CD4-positive, alpha-beta T cell treated with Interleukin-10 for 1 hour (primary cell): ENCODE measurements around the gene ZNF438.
"Not testable (repeated sequence)": the region's sequence is repeated elsewhere in the genome, so short reads cannot be mapped to it uniquely, and the experiment has no call there.

Source experiments
- DNase-seq: peaks from one replicate; pipeline ENCODE4 v3.0.0-alpha.2; 2020

Gene ZNF438

GRCh38 chr10:30984563-30985328 lies 46.9 kb downstream of the ZNF438 start:
- no peak for DNase-seq

DNA sequence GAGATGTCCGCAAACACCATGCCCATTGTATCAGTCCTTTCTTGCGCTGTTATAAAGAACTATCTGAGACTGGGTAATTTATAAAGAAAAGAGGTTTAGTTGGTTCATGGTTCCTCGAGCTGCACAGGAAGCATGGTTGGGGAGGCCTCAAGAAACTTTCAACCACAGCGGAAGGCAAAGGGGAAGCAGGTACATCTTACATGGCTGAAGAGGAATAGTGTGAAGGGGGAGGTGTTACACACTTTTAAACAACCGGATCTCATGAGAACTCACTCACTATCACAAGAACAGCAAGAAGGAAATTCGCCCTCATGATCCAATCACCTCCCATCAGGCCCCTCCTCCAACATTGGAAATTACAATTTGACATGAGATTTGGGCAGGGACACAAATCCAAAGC lies 48.5 kb downstream of the ZNF438 start:
- DNase-seq, result not testable (repeated sequence)

DNA sequence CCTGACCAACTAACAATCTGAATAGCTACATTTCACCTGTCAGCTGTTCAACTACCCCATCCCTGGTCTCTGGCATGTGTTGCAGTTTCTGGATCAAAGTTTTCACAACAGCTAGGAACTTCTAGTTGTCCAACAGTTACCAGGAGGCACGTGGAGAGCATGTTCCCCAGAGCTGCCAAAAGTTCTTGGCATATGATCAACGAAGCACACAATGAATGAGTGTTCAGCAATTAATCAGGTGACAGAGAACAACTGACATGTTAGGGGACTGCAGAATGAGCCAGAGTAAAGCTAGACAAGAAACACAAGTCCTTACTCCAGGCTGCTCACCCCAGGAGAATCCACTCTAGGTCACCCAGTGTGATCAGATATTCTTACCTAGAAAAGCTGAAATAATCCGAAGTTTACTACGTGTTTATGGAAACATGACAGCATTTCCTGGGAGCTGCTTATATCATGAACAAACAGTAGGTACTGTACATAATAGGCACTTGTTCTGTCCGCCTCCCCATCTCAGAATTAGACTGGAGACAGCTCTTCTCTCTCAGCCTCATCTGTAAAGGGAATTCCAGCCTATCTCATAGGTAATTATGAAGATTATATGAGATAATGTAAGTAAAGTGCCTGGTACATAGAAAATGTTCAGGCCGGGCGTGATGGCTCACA lies 50.6 kb downstream of the ZNF438 start:
- no peak for DNase-seq

DNA sequence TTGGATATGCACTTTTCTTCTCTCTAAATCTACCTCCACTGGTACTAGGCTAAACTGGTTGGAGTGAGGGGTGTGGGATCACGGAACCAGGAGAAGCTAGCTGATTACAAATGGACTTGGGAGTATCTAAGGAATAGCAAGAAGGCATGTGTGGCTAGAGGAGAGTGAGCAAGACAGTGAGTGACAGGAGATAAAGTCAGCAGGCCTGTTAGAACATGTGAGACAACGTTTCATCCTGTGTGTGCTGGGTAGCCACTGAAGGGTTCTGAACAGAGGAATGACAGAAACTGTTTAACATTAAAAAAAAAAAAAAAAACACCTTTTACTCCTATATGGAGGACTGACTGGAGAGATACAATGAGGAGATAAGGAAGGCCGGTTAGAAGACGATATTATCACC lies 51.7 kb downstream of the ZNF438 start:
- no peak for DNase-seq

- no peak for DNase-seq
These were observed 52.8 kb downstream of the ZNF438 start for GRCh38 chr10:30978843-30979242.

- no peak for DNase-seq
These were observed 54.3 kb downstream of the ZNF438 start for GRCh38 chr10:30977385-30977784.

DNA sequence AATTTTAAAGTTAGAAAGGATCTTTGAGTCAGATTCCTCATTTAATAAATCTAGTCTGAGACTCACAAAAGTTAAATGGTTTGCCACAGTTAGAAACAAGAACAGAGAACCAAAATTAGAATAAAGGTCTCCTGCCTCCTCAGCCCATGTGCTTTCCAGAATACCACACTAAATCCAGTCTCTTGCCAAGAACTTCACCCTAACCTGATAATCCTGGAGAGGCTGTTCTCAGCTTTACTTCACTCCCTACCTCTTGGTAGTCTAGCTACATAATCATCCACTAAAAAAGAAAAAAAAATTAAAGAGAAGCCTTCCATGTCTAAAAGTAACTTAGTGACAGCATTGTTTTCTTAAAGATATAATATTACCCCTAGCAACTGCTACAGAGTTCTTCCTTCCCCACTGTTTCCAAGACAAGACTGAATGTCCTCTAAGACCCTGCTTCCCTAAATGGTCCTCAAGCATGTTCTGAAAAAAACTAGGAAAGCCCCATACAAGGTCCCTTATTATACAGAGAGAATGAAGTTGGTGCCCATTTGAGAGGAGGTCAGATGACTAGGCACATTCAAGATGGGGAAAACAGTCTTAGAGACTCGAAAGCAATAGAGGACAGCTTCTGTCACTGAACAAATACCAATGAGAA lies 56.8 kb downstream of the ZNF438 start:
- DNase-seq, result no peak

DNA sequence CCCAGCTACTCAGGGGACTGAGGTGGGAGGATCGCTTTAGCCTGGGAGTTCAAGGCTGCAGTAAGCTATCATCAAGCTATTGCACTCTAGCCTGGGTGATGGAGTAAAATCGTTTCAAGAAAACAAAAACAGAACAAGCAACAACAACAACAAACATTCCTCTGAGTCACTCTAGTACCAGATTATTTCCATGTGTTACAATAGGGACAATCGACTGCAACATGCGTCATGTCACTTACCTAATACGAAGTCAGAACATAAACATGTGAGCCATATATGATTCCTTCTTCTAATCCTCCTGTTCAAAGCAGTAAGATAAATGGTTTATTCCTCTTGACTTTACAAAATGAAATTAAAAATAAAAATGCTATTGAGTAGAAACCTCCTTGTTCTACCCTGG lies 57.3 kb downstream of the ZNF438 start:
- DNase-seq, result no peak

- DNase-seq, result no peak
These were observed 57.9 kb downstream of the ZNF438 start for GRCh38 chr10:30973737-30974136.

- DNase-seq, result no peak
These were observed 60.8 kb downstream of the ZNF438 start for GRCh38 chr10:30970760-30971460.

DNA sequence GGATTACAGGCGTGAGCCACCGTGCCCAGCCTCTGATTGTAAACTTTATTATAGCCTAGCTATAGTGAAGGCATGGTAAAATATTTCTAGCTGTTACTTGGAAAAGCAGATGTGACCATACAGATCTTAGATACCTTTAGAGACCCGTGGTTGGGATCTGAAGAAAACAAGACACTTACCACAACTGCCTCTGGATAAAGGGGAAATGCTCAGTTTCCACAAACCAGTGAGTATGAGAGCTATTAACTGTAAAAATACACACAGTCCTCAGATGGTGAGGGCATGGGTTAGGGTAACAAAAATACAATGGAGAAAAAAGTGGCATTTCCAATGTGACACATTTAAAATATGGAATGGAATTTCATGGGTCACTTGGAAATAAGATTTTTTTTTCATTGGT lies 63.0 kb downstream of the ZNF438 start:
- DNase-seq, result no peak

DNA sequence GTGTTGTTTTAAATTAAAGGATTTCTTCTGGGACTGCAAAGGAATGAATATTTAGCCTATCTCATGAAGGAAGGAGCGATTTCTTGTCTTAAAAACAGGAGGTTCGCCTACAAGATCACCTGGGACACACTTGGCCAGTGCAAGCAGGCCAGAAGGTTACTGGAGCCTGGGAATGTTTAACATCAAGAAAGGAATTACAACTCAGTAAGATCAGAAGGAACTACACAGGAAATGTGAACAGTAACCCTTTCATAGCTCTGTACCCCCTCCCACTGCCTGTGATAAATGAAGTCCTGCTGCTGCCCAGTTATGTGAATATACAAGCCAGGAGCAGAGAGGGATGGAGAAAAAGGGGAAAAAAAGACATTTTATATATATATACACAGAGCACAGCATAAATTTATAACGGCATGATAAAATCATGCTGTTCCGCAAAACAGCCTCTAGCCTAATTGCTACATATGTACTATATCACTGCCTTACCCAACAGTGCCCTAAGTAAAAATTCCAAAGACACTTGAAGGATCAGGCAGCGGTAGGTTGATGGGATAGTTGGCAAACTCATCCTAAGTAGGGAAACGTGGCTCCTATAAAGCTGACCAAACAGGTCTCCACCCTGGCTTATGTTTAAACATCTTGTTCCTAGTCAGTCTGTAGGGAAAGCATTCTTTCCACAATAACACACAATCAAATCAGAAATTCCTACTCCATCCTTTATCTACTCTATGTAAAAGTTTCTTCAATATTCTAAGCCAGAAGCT lies 63.8 kb downstream of the ZNF438 start:
- no peak for DNase-seq

DNA sequence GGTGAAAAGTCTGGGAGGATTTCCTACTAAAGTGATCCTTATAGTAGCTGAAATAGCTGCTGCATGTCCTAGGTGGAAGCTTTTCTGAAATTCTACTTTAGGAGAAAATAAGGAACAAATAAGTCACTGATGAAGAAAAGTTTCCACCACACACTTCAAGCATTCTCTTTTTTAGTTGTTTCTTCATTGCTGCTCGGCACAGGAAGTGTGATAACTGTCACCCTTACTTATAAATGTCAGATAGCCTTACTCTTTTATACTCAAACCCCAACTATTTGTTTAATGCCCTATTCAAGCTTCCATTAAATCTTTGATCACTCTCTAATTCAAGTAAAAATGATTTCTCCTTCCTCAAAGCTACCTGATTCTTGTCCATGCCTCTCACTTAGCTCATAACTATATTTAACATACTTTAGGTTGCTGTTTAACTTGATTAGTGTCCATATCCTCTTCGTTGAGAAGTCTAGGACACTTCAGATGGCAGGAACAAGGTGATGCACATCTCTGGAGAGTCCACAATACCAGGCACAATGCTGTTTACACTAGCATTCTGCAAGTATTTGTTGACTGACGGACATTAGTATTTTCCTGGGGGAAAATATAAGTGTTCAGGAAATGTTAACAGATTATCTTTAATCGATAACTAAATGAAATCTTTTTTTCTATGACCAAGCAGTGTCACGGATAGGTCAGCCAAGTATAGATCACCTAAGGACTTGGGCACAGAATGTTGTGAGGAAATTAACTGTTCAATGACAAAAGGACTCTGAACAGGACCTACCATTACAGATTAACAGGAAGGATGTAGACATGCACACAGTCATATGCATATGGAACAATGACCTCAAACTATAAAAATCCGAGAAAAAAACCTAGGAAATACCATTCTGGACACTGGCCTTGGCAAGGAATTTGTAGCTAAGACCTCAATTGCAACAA lies 67.4 kb downstream of the ZNF438 start:
- DNase-seq, result no peak

- no peak for DNase-seq
These were observed 69.1 kb downstream of the ZNF438 start for GRCh38 chr10:30962522-30962921.

GRCh38 chr10:30959836-30960210 lies 71.8 kb downstream of the ZNF438 start:
- no peak for DNase-seq

DNA sequence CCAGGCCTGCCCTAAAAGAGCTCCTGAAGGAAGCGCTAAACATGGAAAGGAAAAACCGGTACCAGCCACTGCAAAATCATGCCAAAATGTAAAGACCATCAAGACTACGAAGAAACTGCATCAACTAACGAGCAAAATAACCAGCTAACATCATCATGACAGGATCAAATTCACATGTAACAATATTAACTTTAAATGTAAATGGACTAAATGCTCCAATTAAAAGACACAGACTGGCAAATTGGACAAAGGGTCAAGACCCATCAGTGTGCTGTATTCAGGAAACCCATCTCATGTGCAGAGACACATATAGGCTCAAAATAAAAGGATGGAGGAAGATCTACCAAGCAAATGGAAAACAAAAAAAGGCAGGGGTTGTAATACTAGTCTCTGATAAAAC lies 82.4 kb downstream of the ZNF438 start:
- not testable (repeated sequence) for DNase-seq

- DNase-seq, result no peak
These were observed 87.7 kb downstream of the ZNF438 start for GRCh38 chr10:30944005-30944404.

- no peak for DNase-seq
These were observed 88.2 kb downstream of the ZNF438 start for GRCh38 chr10:30943451-30943850.

DNA sequence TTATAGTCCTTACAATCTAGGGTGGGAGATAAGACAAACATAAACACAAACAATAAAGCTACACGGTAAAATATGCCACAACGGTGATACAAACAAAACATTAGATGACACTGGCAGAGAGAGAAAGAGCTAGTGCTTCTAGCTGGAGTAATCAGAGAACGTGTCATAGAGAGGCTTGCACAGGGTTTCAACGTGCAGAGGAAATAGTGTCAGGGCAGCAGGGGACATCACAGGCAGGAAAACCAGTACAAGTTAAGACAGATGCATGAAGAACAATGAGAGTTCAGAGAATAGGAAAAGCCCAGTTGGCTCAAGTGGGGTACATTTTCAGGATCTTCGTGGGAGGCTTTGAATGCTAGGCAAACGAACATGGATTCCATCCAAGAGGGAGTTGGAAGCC lies 91.4 kb downstream of the ZNF438 start:
- no peak for DNase-seq

GRCh38 chr10:30939643-30940251 lies 91.9 kb downstream of the ZNF438 start:
- DNase-seq, result no peak

DNA sequence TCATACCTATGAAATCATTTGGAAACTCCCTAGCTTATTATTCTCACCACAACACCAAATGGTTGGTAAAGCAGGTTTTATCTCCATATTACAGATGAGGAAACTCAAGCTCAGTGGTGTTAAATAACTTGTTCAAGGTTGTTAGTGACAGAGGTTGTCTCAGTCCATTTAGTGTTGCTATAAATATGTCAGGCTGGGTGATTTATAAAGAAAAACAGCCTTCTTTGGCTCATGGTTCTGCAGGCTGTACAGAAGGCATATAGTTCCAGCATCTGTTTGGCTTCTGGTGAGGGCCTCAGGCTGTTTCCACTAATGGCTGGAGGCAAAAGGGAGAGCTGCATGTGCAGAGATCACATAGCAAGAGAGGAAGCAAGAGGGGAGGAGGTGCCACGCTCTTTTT lies 96.6 kb downstream of the ZNF438 start:
- DNase-seq, result no peak
